DMS79 (cell line): ENCODE measurements around the gene ODF4.
"Not testable (repeated sequence)": the region's sequence is repeated elsewhere in the genome, so short reads cannot be mapped to it uniquely, and the experiment has no call there.

Experiments used
- DNase-seq: peaks from one replicate; lab custom pipeline; 2025; lab: John Stamatoyannopoulos, UW

The ODF4 gene

GRCh38 chr17:8368193-8368592 is 28.6 kb downstream of the ODF4 start:
- no peak for DNase-seq

GRCh38 chr17:8369944-8370343 is 30.3 kb downstream of the ODF4 start:
- no peak for DNase-seq

- DNase-seq, result no peak
Observed at GRCh38 chr17:8371786-8372185, 32.1 kb downstream of the ODF4 start.

GRCh38 chr17:8372422-8372821 is 32.8 kb downstream of the ODF4 start:
- no peak for DNase-seq

GRCh38 chr17:8373856-8374255 is 34.2 kb downstream of the ODF4 start:
- not testable (repeated sequence) for DNase-seq

- DNase-seq, result peak; percentile 11
Observed at GRCh38 chr17:8375738-8376259, 36.2 kb downstream of the ODF4 start.

GRCh38 chr17:8376271-8377067 is 36.8 kb downstream of the ODF4 start, which contains the start of gene KRABD2:
TSS of gene KRABD2 (minus strand) at chr17:8376704.
- peak; percentile 63 for DNase-seq

- DNase-seq, result no peak
Observed at GRCh38 chr17:8377422-8377821, 37.8 kb downstream of the ODF4 start.

- DNase-seq, result not testable (repeated sequence)
Observed at GRCh38 chr17:8378117-8378516, 38.5 kb downstream of the ODF4 start.

GRCh38 chr17:8380049-8380448 is 40.4 kb downstream of the ODF4 start:
- DNase-seq, result no peak

- DNase-seq, result no peak
Observed at GRCh38 chr17:8382052-8382879, 42.6 kb downstream of the ODF4 start.

GRCh38 chr17:8382880-8383142 is 43.2 kb downstream of the ODF4 start:
- DNase-seq, result no peak

- DNase-seq, result peak; percentile 82
Observed at GRCh38 chr17:8383143-8383822, 43.6 kb downstream of the ODF4 start, which contains the start of gene RPL26. TSS of gene RPL26 (minus strand) at chr17:8383193. CDS start at chr17:8382310, 883 bp downstream.

- DNase-seq, result no peak
Observed at GRCh38 chr17:8384801-8385378, 45.2 kb downstream of the ODF4 start.

- DNase-seq, result no peak
Observed at GRCh38 chr17:8386841-8387240, 47.2 kb downstream of the ODF4 start.

GRCh38 chr17:8387914-8388651 is 48.4 kb downstream of the ODF4 start:
- no peak for DNase-seq

- DNase-seq, result no peak
Observed at GRCh38 chr17:8391711-8392110, 52.1 kb downstream of the ODF4 start.

- DNase-seq, result no peak
Observed at GRCh38 chr17:8392274-8392673, 52.6 kb downstream of the ODF4 start.

GRCh38 chr17:8392674-8393469 is 53.2 kb downstream of the ODF4 start:
- DNase-seq, result no peak

GRCh38 chr17:8393470-8394231 is 54.0 kb downstream of the ODF4 start:
- no peak for DNase-seq
